GM23338 (cell line): Measurements from ENCODE around the gene TMEM229A. TPM values are rescaled to one million over a fixed set of nuclear protein-coding genes. Genes with fewer than 3 reads are reported as not detected.

Experiments
- ATAC-seq: fragments of 200-7000 bp; cut with Tn5 transposase; 3 replicates; pipeline ENCODE4 v1.9.1; 2020
- DNase-seq: peaks from one replicate; pipeline ENCODE4 v3.0.0-alpha.2; 2015; ENCODE audit warnings: low spot score
- H2AFZ ChIP-seq: fragments of 200-600 bp; sonication (generic); 2 replicates; pipeline ENCODE4 v1.8.0; 2016; ENCODE audit warnings: antibody characterized with exemption, mild to moderate bottlenecking, moderate library complexity
- H3F3A ChIP-seq: fragments of 200-600 bp; sonication (generic); replicated peaks from 2 replicates; pipeline ENCODE4 v1.8.0; 2017; ENCODE audit warnings: antibody characterized with exemption, mixed run types, low read depth
- H3K27ac ChIP-seq: fragments of 200-600 bp; sonication (generic); 2 replicates; pipeline ENCODE4 v1.6.1; 2016; ENCODE audit warnings: low read depth
- H3K27me3 ChIP-seq: fragments of 200-600 bp; sonication (generic); 2 replicates; pipeline ENCODE4 v1.8.0; 2016; ENCODE audit warnings: mild to moderate bottlenecking, mixed run types, moderate library complexity; ENCODE audit not compliant: insufficient read depth
- H3K36me3 ChIP-seq: fragments of 200-600 bp; sonication (generic); 2 replicates; pipeline ENCODE4 v1.8.0; 2016; ENCODE audit warnings: mild to moderate bottlenecking; ENCODE audit not compliant: insufficient read depth
- H3K4me1 ChIP-seq: fragments of 200-600 bp; sonication (generic); 2 replicates; pipeline ENCODE4 v1.8.0; 2016; ENCODE audit warnings: mild to moderate bottlenecking, moderate library complexity; ENCODE audit not compliant: insufficient read depth
- H3K4me2 ChIP-seq: fragments of 200-600 bp; sonication (generic); 2 replicates; pipeline ENCODE4 v1.7.1; 2017; ENCODE audit warnings: mixed run types
- H3K4me3 ChIP-seq: fragments of 200-600 bp; sonication (generic); 2 replicates; pipeline ENCODE4 v1.6.1; 2016; ENCODE audit warnings: mixed run types
- H3K79me2 ChIP-seq: fragments of 200-600 bp; sonication (generic); replicated peaks from 2 replicates; pipeline ENCODE4 v1.8.0; 2017; ENCODE audit warnings: mild to moderate bottlenecking; ENCODE audit not compliant: insufficient read depth
- H3K9me2 ChIP-seq: fragments of 200-600 bp; sonication (generic); 2 replicates; pipeline ENCODE4 v1.8.0; 2017; ENCODE audit not compliant: insufficient read depth
- H4K20me1 ChIP-seq: fragments of 200-600 bp; sonication (generic); replicated peaks from 2 replicates; pipeline ENCODE4 v1.8.0; 2017; ENCODE audit warnings: mild to moderate bottlenecking; ENCODE audit not compliant: insufficient read depth
- H3K27ac Mint-ChIP-seq: 2 replicates; pipeline ENCODE4 v1.8.0; 2020; ENCODE audit warnings: inconsistent platforms, mild to moderate bottlenecking, moderate library complexity, mixed read lengths
- H3K27me3 Mint-ChIP-seq: 3 replicates; pipeline ENCODE4 v1.8.0; 2022; ENCODE audit warnings: low read depth, mild to moderate bottlenecking, moderate library complexity, mixed read lengths, inconsistent platforms; ENCODE audit not compliant: insufficient read depth, poor library complexity
- H3K36me3 Mint-ChIP-seq: 3 replicates; pipeline ENCODE4 v1.8.0; 2021; ENCODE audit warnings: low read depth, mild to moderate bottlenecking, inconsistent platforms, moderate library complexity, mixed read lengths
- H3K4me1 Mint-ChIP-seq: 3 replicates; pipeline ENCODE4 v1.8.0; 2020; ENCODE audit warnings: mild to moderate bottlenecking, inconsistent platforms, mixed read lengths
- H3K4me3 Mint-ChIP-seq: 3 replicates; pipeline ENCODE4 v1.8.0; 2021; ENCODE audit warnings: moderate library complexity, mild to moderate bottlenecking, inconsistent platforms, mixed read lengths
- H3K9me3 Mint-ChIP-seq: 3 replicates; pipeline ENCODE4 v1.8.0; 2020; ENCODE audit warnings: moderate library complexity, mild to moderate bottlenecking, inconsistent platforms, mixed read lengths
- CREB1 ChIP-seq: fragments of 250-450 bp; sonication (Bioruptor Pico); IDR thresholded peaks from 2 replicates; pipeline ENCODE4 v1.5.0; 2020; ENCODE audit warnings: low read depth, mild to moderate bottlenecking, moderate library complexity
- EZH2 ChIP-seq: fragments of 200-600 bp; sonication (generic); IDR thresholded peaks from one replicate; pipeline ENCODE4 v1.8.0; 2017; ENCODE audit warnings: antibody characterized with exemption, mild to moderate bottlenecking, low read depth; ENCODE audit not compliant: unreplicated experiment
- JUNB ChIP-seq: IDR thresholded peaks from one replicate; pipeline ENCODE4 v1.6.1; 2016; ENCODE audit warnings: antibody characterized with exemption; ENCODE audit not compliant: unreplicated experiment
- NANOG ChIP-seq: IDR thresholded peaks from 2 replicates; pipeline ENCODE4 v1.6.1; 2016; ENCODE audit warnings: antibody characterized with exemption, borderline replicate concordance
- POLR2AphosphoS5 ChIP-seq: IDR thresholded peaks from 2 replicates; pipeline ENCODE4 v1.6.1; 2016; ENCODE audit warnings: antibody characterized with exemption, low read depth
- ZNF114 ChIP-seq: fragments of 250-450 bp; sonication (Bioruptor Pico); IDR thresholded peaks from 2 replicates; pipeline ENCODE4 v1.5.0; 2020; ENCODE audit warnings: mild to moderate bottlenecking, moderate library complexity
- ZNF462 ChIP-seq: fragments of 250-450 bp; sonication (Bioruptor Pico); IDR thresholded peaks from 2 replicates; pipeline ENCODE4 v1.5.0; 2020; ENCODE audit warnings: mild to moderate bottlenecking, moderate library complexity
- polyA plus RNA-seq: library from polyadenylated mRNA; unstranded; fragments of >200 nt; fragmentation: Nextera tagmentation; extraction: Ambion mirVana; gene quantifications from 2 replicates; pipeline ENCODE4 v1.2.1, GENCODE V29; 2016
- total RNA-seq: library from RNA; depleted of rRNA; stranded (reverse); fragments of >200 nt; shearing (Covaris generic); gene quantifications from 2 replicates; pipeline ENCODE4 v1.2.3, GENCODE V29; 2014

The TMEM229A gene
- total and polyA plus RNA-seq, 2 experiments from 2014 or later: 0.63 to 0.80 TPM

DNA sequence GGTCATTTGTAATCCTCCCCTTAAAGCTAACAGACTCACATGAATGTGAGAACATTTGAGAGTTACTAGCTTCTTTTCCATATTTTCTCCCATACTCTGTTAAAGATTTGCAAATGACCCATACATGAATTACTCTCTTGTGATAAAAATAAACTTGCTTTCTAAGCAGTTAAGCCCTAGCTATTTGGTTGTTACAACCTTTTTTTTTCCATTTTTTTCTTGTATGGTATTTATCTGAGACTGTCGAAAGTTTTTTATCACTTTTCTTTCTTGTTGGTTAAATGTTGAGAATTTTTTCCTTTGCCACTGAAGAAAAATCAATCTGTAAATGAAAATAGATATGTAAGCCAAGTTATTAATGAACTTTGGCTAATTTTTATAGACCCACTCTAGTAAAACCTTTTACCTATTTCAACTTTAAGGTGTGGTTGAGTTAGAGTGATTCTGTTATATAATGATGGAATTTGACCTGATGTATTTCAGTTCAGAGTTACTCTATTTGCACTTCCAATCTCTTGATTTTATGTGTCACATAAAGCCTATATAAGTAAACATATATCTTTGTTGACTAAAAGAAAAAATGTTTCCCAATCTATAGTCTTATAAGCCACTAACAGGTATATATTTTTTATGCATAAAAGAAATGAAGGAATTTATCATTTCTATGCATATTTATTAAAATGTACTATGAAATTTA lies 19.0 kb upstream of the TMEM229A start (continued):
- no peak for TF ChIP-seq ZNF462 (CRISPR knock-in tag)

GRCh38 chr7:124042826-124043225 lies 10.0 kb upstream of the TMEM229A start:
- Mint-ChIP-seq H3K36me3 (no peaks in the 10 kb centered on the region), H3K27me3 (no peaks in the 10 kb centered on the region)
- no peak for ATAC-seq

More at GRCh38 chr7:124042826-124043225, 10.0 kb upstream of the TMEM229A start:
- no peak overlapping the region for H3K27ac Mint-ChIP-seq
- no peaks in the 10 kb centered on the region for H3K27me3 ChIP-seq
- H3K79me2 ChIP-seq: no peaks in the 10 kb centered on the region
- TF ChIP-seq JUNB (no peak), EZH2 (no peak), POLR2AphosphoS5 (no peak), CREB1 (no peak), ZNF114 (CRISPR knock-in tag) (no peak), NANOG (no peak)
- H3F3A ChIP-seq: no peaks in the 10 kb centered on the region
- no peak overlapping the region for H3K4me2 ChIP-seq
- H3K4me3 Mint-ChIP-seq: no peak overlapping the region
- H3K4me1 ChIP-seq: no peaks in the 10 kb centered on the region; the same call in 1 of the 2 replicates
- no peaks in the 10 kb centered on the region for H4K20me1 ChIP-seq
- no peak overlapping the region for H3K4me3 ChIP-seq
- no peak overlapping the region for H2AFZ ChIP-seq
- DNase-seq: no peak
- H3K9me2 ChIP-seq: no peaks in the 10 kb centered on the region
- H3K36me3 ChIP-seq: no peaks in the 10 kb centered on the region
- peaks cover 2% of the 10 kb centered on the region; the same call in 2 of the 3 replicates for H3K4me1 Mint-ChIP-seq
- H3K9me3 Mint-ChIP-seq: no peaks in the 10 kb centered on the region
- H3K27ac ChIP-seq: no peak overlapping the region
